ENCODE results near the gene NRIP1. TPM values are rescaled to one million over a fixed set of nuclear protein-coding genes. Genes with fewer than 3 reads are reported as not detected.

Gene NRIP1
- total RNA-seq, 2 donors from 2014 or later = 29.9 to 35.9 TPM

- H3K36me3 ChIP-seq (ENCODE audit: control insufficient read depth, insufficient read depth, low read length) = no peaks in the 10 kb centered on the region
- H3K4me1 ChIP-seq (ENCODE audit: control insufficient read depth, insufficient read depth, low read length) = peaks cover 7% of the 10 kb centered on the region
- H3K27me3 ChIP-seq (ENCODE audit: control insufficient read depth, insufficient read depth, low read length, poor library complexity, severe bottlenecking) = no peaks in the 10 kb centered on the region
- no peak for DNase-seq
- H3K27ac ChIP-seq (ENCODE audit: low read depth, low read length) = no peak overlapping the region
- TF ChIP-seq CTCF (conservative IDR thresholded peaks at IDR 0.05) = no peak
- H3K9ac ChIP-seq (ENCODE audit: extremely low read depth, low read length, poor library complexity, severe bottlenecking) = no peak overlapping the region
- no peaks in the 10 kb centered on the region for H3K27me3 Mint-ChIP-seq (ENCODE audit: insufficient read depth)
- H3K9me3 ChIP-seq (ENCODE audit: control insufficient read depth, low read length) = no peaks in the 10 kb centered on the region
- H3K27ac Mint-ChIP-seq = no peak overlapping the region
- peaks cover 48% of the 10 kb centered on the region for H3K4me1 Mint-ChIP-seq
- 80 to 82% methylated on average over 7 to 15 of the region's 15 CpGs for WGBS, 2 experiments (ENCODE audit: insufficient coverage in 1 of 2, insufficient read length in 1 of 2)
- no peak overlapping the region for H3K4me3 Mint-ChIP-seq
- no peak overlapping the region for H3K4me3 ChIP-seq (ENCODE audit: low read length)
- no peaks in the 10 kb centered on the region for H3K36me3 Mint-ChIP-seq (ENCODE audit: low read depth)
- no peaks in the 10 kb centered on the region for H3K9me3 Mint-ChIP-seq
Observed at GRCh38 chr21:15001857-15002606, 62.8 kb downstream of the NRIP1 start.

DNA sequence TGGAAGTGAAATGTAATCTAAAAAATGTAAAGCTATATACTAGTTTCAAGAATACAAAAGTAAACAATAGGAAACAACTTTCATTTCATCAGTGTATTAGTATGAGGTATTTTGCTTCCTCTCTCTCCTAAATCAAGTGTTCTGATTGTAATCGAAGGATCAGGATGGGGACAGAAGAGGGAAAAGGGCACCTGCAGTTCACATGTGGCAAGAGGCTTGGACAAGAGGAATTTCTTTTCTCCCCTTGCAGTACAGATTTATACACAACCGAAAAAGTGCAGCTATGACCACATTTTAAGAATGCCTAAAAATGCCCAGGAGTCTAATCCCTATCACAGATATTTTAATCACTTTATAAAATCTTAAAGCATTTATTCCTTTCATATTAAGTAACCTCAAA lies 63.7 kb downstream of the NRIP1 start:
- Mint-ChIP-seq H3K27me3 (ENCODE audit: insufficient read depth) (no peaks in the 10 kb centered on the region), H3K27ac (no peak overlapping the region), H3K4me1 (peaks cover 43% of the 10 kb centered on the region), H3K4me3 (no peak overlapping the region), H3K9me3 (no peaks in the 10 kb centered on the region), H3K36me3 (ENCODE audit: low read depth) (peaks cover 4% of the 10 kb centered on the region)
- Histone ChIP-seq H3K9me3 (ENCODE audit: control insufficient read depth, low read length) (no peaks in the 10 kb centered on the region), H3K27me3 (ENCODE audit: control insufficient read depth, insufficient read depth, low read length, poor library complexity, severe bottlenecking) (no peaks in the 10 kb centered on the region), H3K4me1 (ENCODE audit: control insufficient read depth, insufficient read depth, low read length) (peaks cover 7% of the 10 kb centered on the region), H3K36me3 (ENCODE audit: control insufficient read depth, insufficient read depth, low read length) (no peaks in the 10 kb centered on the region), H3K9ac (ENCODE audit: extremely low read depth, low read length, poor library complexity, severe bottlenecking) (no peak overlapping the region), H3K27ac (ENCODE audit: low read depth, low read length) (no peak overlapping the region), H3K4me3 (ENCODE audit: low read length) (no peak overlapping the region)
- no peak for TF ChIP-seq CTCF (conservative IDR thresholded peaks at IDR 0.05)
- WGBS, 2 experiments (ENCODE audit: insufficient coverage in 1 of 2, insufficient read length in 1 of 2) = 83 to 100% methylated on average over 1 to 2 of the region's 2 CpGs
- no peak for DNase-seq

DNA sequence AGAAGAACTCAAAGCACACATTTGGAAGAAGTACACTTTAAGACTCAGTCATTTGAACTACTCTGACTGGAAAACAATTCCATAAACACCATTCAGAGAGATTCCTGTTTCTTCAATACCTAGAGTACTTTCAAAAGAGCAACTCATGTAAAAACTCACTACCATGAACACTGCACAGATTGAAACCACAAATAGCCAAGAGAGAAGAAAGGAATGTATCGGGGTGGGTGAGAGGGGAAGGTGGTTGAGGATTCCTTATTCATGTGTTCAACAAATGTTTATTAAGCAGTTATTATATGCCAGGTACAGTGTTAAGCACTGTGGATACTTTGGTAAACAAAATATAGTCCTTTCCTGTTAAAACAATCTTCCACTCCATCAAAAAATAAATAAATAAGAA lies 64.7 kb downstream of the NRIP1 start:
- Histone ChIP-seq H3K36me3 (ENCODE audit: control insufficient read depth, insufficient read depth, low read length) (no peaks in the 10 kb centered on the region), H3K4me3 (ENCODE audit: low read length) (no peak overlapping the region), H3K9ac (ENCODE audit: extremely low read depth, low read length, poor library complexity, severe bottlenecking) (no peak overlapping the region), H3K9me3 (ENCODE audit: control insufficient read depth, low read length) (no peaks in the 10 kb centered on the region), H3K27ac (ENCODE audit: low read depth, low read length) (no peak overlapping the region), H3K27me3 (ENCODE audit: control insufficient read depth, insufficient read depth, low read length, poor library complexity, severe bottlenecking) (no peaks in the 10 kb centered on the region), H3K4me1 (ENCODE audit: control insufficient read depth, insufficient read depth, low read length) (peaks cover 4% of the 10 kb centered on the region)
- 88% methylated on average over 1 of the region's 1 CpG; no CpG with 5 or more reads in 1 of the 2 experiments for WGBS, 2 experiments (ENCODE audit: insufficient coverage in 1 of 2, insufficient read length in 1 of 2)
- no peak for TF ChIP-seq CTCF (conservative IDR thresholded peaks at IDR 0.05)
- Mint-ChIP-seq H3K4me1 (peaks cover 40% of the 10 kb centered on the region), H3K27me3 (ENCODE audit: insufficient read depth) (no peaks in the 10 kb centered on the region), H3K9me3 (no peaks in the 10 kb centered on the region), H3K27ac (no peak overlapping the region), H3K36me3 (ENCODE audit: low read depth) (peaks cover 5% of the 10 kb centered on the region), H3K4me3 (no peak overlapping the region)
- DNase-seq = no peak
